ENCODE measurements around the gene B4GALT2. TPM values are rescaled to one million over a fixed set of nuclear protein-coding genes. Genes with fewer than 3 reads are reported as not detected.

Gene B4GALT2
- total RNA-seq, 4 donors from 2014 or later: 22.3 to 30.3 (median 24.7) TPM

DNA sequence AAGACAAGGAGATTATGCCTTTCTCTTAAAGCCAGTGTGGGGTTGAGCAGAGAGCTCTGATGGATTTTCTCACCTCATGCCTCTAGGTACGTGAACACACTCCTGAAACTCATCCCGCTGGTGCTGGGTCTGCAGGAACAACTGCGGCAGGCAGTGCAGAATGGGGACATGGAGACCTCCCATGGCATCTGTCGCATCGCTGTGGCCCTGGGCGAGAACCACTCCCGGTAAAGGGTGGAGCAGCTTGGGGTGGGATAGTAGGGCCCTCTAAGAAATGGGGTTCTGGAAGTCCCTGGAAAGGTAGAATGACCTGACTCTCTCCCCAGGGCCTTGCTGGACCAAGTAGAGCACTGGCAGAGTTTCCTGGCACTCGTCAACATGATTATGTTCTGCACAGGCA, 22.8 kb upstream of the B4GALT2 start:
- no peaks in the 10 kb centered on the region for H3K27me3 ChIP-seq
- H3K9me3 ChIP-seq: no peaks in the 10 kb centered on the region
- intact Hi-C loops (cut with DNase I): no loop called here
- TF ChIP-seq, protein P1, sequence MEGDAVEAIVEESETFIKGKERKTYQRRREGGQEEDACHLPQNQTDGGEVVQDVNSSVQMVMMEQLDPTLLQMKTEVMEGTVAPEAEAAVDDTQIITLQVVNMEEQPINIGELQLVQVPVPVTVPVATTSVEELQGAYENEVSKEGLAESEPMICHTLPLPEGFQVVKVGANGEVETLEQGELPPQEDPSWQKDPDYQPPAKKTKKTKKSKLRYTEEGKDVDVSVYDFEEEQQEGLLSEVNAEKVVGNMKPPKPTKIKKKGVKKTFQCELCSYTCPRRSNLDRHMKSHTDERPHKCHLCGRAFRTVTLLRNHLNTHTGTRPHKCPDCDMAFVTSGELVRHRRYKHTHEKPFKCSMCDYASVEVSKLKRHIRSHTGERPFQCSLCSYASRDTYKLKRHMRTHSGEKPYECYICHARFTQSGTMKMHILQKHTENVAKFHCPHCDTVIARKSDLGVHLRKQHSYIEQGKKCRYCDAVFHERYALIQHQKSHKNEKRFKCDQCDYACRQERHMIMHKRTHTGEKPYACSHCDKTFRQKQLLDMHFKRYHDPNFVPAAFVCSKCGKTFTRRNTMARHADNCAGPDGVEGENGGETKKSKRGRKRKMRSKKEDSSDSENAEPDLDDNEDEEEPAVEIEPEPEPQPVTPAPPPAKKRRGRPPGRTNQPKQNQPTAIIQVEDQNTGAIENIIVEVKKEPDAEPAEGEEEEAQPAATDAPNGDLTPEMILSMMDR (IDR thresholded peaks at IDR 0.05): no peak
- TF ChIP-seq POLR2A (IDR thresholded peaks at IDR 0.05): no peak
- no peak for DNase-seq
- 97 to 99% methylated on average over 8 of the region's 8 CpGs for WGBS, 2 donors
- no peak overlapping the region for H3K27ac ChIP-seq
- H3K4me3 ChIP-seq (replicated peaks in 1 of 3): no peak overlapping the region
- peaks cover 0 to 8% of the 10 kb centered on the region in 2 donors for H3K4me1 ChIP-seq
- peaks cover 27 to 34% of the 10 kb centered on the region in 2 donors for H3K36me3 ChIP-seq

DNA sequence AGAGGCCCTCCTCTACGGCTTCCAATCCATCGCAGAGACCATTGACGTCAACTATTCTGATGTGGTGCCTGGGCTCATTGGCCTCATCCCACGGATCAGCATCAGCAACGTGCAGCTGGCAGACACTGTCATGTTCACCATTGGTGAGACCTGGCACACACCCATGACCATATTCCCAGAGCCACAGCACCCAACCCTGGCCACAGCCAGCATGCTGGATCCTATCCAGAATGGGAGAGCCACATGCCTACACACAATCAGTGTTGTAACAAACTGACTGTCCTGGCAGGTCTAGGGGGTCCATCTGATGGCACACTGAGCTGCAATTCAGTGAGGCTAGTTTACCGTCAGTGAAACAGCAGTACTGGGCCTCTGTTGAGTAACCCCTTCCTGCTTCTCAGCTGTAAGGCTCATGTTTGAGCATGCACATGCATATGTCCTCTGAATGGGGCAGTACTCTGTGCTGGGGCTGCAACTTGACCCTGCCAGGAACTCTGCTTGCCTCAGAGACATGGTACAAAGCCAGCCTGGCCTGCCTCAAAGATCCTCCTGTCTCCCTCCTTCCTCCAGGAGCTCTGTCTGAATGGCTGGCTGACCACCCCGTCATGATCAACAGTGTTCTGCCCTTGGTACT, 21.5 kb upstream of the B4GALT2 start:
- intact Hi-C loops (cut with DNase I): no loop called here
- no peaks in the 10 kb centered on the region for H3K4me1 ChIP-seq
- H3K27me3 ChIP-seq: no peaks in the 10 kb centered on the region
- no peak for TF ChIP-seq POLR2A (IDR thresholded peaks at IDR 0.05)
- TF ChIP-seq, protein P1 (IDR thresholded peaks at IDR 0.05): no peak
- no peak overlapping the region for H3K27ac ChIP-seq
- no peak for DNase-seq
- whole genome bisulfite sequencing, 2 donors: 96% methylated on average over 6 to 7 of the region's 7 CpGs
- no peak overlapping the region for H3K4me3 ChIP-seq (replicated peaks in 1 of 3)
- H3K36me3 ChIP-seq: peaks cover 27 to 40% of the 10 kb centered on the region in 2 donors
- no peaks in the 10 kb centered on the region for H3K9me3 ChIP-seq

DNA sequence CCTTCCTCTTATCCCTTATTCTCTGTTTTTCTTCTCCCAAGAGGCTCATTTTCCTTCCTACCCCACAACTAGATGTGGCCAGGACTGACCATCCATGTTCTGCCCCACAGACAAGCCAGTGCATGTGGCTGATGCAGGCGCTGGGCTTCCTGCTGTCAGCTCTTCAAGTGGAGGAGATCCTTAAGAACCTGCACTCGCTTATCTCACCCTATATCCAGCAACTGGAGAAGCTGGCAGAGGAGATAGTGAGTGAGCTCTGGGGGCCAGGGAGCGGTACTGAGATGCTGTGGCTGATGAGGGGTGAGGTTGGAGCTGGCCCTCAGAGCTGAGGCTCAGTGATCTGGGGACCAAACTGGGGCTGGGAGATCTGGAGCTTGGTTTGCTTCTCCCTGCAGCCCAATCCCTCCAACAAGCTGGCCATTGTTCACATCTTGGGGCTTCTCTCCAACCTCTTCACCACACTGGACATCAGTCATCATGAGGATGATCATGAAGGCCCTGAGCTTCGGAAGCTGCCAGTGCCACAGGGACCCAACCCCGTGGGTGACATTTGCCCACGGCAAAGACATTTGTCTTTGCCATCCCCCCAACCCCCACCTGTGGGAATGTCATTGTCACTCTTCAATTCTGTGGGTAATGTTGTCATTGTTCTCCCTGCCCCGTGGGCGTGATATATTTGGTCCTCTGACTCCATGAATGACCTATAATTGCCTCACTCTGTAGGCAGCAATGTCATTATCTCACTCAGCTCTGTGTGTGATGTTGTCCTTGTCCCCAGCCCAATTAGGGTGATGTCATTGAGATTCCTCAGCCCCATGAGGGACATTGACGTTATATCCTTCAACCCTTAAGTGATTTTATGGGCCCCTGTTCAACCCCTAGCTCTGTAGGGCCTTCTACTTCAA, 20.4 kb upstream of the B4GALT2 start:
- no peak overlapping the region for H3K4me3 ChIP-seq (replicated peaks in 1 of 3)
- TF ChIP-seq, protein P1 (IDR thresholded peaks at IDR 0.05): no peak
- no peak for TF ChIP-seq POLR2A (IDR thresholded peaks at IDR 0.05)
- H3K4me1 ChIP-seq: no peaks in the 10 kb centered on the region
- no peak for DNase-seq
- intact Hi-C loops (cut with DNase I): no loop called here
- no peaks in the 10 kb centered on the region for H3K27me3 ChIP-seq
- H3K27ac ChIP-seq: no peak overlapping the region
- peaks cover 27 to 40% of the 10 kb centered on the region in 2 donors for H3K36me3 ChIP-seq
- H3K9me3 ChIP-seq: no peaks in the 10 kb centered on the region
- 92 to 95% methylated on average over 9 of the region's 9 CpGs for WGBS, 2 donors

GRCh38 chr1:43960798-43961197, 18.2 kb upstream of the B4GALT2 start:
- Histone ChIP-seq H3K27ac (no peak overlapping the region), H3K4me1 (no peaks in the 10 kb centered on the region), H3K27me3 (no peaks in the 10 kb centered on the region), H3K9me3 (no peaks in the 10 kb centered on the region), H3K36me3 (peaks cover 27 to 40% of the 10 kb centered on the region in 2 donors), H3K4me3 (replicated peaks in 1 of 3) (no peak overlapping the region)
- intact Hi-C loops (cut with DNase I): no loop called here
- TF ChIP-seq, protein P1 (IDR thresholded peaks at IDR 0.05): no peak
- no peak for TF ChIP-seq POLR2A (IDR thresholded peaks at IDR 0.05)
- DNase-seq: no peak
- 91 to 97% methylated on average over 8 of the region's 8 CpGs for WGBS, 2 donors

DNA sequence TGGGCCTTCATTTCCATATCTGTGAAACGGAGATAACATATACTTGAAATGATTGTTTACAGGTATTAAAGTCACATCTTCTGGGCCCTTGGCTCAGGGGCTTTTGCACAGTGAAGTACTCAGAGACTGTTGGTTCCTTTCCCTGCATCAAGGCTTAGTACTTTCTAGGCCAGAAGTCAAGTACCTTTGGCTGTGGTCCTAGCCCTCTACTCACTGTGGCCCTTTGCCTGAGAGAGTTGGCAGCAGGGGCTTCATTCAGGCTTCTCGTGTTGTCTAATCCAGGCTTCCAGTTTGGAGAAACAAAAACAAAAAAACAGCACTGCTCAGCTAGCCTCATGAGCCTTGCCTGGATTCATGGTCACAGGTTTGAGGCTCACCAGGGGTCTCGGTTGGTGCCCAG, 17.3 kb upstream of the B4GALT2 start:
- peaks cover 24 to 35% of the 10 kb centered on the region in 2 donors for H3K36me3 ChIP-seq
- TF ChIP-seq, protein P1 (IDR thresholded peaks at IDR 0.05): no peak
- no peak for TF ChIP-seq POLR2A (IDR thresholded peaks at IDR 0.05)

More for the DNA sequence above, 17.3 kb upstream of the B4GALT2 start:
- 53 to 62% methylated on average over 2 to 3 of the region's 3 CpGs for WGBS, 2 donors
- Histone ChIP-seq H3K9me3 (no peaks in the 10 kb centered on the region), H3K4me3 (replicated peaks in 1 of 3) (no peak overlapping the region), H3K27me3 (no peaks in the 10 kb centered on the region), H3K4me1 (no peaks in the 10 kb centered on the region), H3K27ac (no peak overlapping the region)
- DNase-seq: peak in 1 of 2 donors; percentile 39
- intact Hi-C loops (cut with DNase I): no loop called here
